ENCODE results near the gene SLC10A3. TPM values are rescaled to one million over a fixed set of nuclear protein-coding genes. Genes with fewer than 3 reads are reported as not detected.
A peak's percentile ranks its signal among the peaks of the same experiment; 100 is the strongest.

SLC10A3 gene
- total RNA-seq, 1 experiment from 2014 or later = 17.9 TPM

GRCh38 chrX:154519389-154519788, 29.0 kb upstream of the SLC10A3 start:
- no peaks in the 10 kb centered on the region for H3K27me3 Mint-ChIP-seq (ENCODE audit: insufficient read depth, unreplicated experiment)
- H3K36me3 Mint-ChIP-seq (ENCODE audit: insufficient read depth, unreplicated experiment) = no peaks in the 10 kb centered on the region
- CTCF ChIA-PET = interaction anchor here (2.8 kb wide), 1 partner anchor 146 kb away, joined by 8 read pairs; no protein-coding TSS in a partner anchor
- H3K9me3 Mint-ChIP-seq (ENCODE audit: unreplicated experiment) = no peaks in the 10 kb centered on the region
- no peak for TF ChIP-seq CTCF (IDR thresholded peaks at IDR 0.05; ENCODE audit: unreplicated experiment)
- H3K27ac Mint-ChIP-seq (ENCODE audit: low read depth, unreplicated experiment) = no peak overlapping the region
- H3K4me3 Mint-ChIP-seq (ENCODE audit: unreplicated experiment) = no peak overlapping the region
- no peaks in the 10 kb centered on the region for H3K4me1 Mint-ChIP-seq (ENCODE audit: insufficient read depth, unreplicated experiment)
- POLR2A ChIA-PET = no interaction called here
- no peak for DNase-seq (ENCODE audit: unreplicated experiment)
- intact Hi-C loops (cut with micrococcal nuclease) = no loop called here
- BruUV-seq (replicated peaks) = no TSS peak

GRCh38 chrX:154517101-154517781, 26.8 kb upstream of the SLC10A3 start:
- no peak for DNase-seq (ENCODE audit: unreplicated experiment)
- Mint-ChIP-seq H3K4me3 (ENCODE audit: unreplicated experiment) (peak overlapping the region; percentile 67), H3K36me3 (ENCODE audit: insufficient read depth, unreplicated experiment) (no peaks in the 10 kb centered on the region), H3K27ac (ENCODE audit: low read depth, unreplicated experiment) (peak overlapping the region; percentile 88), H3K27me3 (ENCODE audit: insufficient read depth, unreplicated experiment) (peaks cover 12% of the 10 kb centered on the region), H3K4me1 (ENCODE audit: insufficient read depth, unreplicated experiment) (no peaks in the 10 kb centered on the region), H3K9me3 (ENCODE audit: unreplicated experiment) (no peaks in the 10 kb centered on the region)
- no TSS peak for BruUV-seq (replicated peaks)
- intact Hi-C loops (cut with micrococcal nuclease) = no loop called here
- CTCF ChIA-PET = interaction anchor here (1.7 to 2.8 kb wide), 2 partner anchors 9 to 144 kb away, joined by 5 to 8 read pairs; no protein-coding TSS in a partner anchor
- POLR2A ChIA-PET = interaction anchor here (1.3 to 4.3 kb wide), 7 partner anchors 11 to 105 kb away, joined by 4 to 48 read pairs (median 7); partner anchors contain the start of genes SLC10A3 and UBL4A
- TF ChIP-seq CTCF (IDR thresholded peaks at IDR 0.05; ENCODE audit: unreplicated experiment) = no peak

- TF ChIP-seq CTCF (IDR thresholded peaks at IDR 0.05; ENCODE audit: unreplicated experiment) = no peak
- DNase-seq (ENCODE audit: unreplicated experiment) = no peak
- no peaks in the 10 kb centered on the region for H3K9me3 Mint-ChIP-seq (ENCODE audit: unreplicated experiment)
- ChIA-PET POLR2A (interaction anchor here (0.6 to 4.3 kb wide), 11 partner anchors 11 to 146 kb away, joined by 3 to 48 read pairs (median 6); partner anchors contain the start of genes SLC10A3 and UBL4A), CTCF (interaction anchor here (1.7 to 2.8 kb wide), 2 partner anchors 10 to 143 kb away, joined by 5 to 8 read pairs; no protein-coding TSS in a partner anchor)
- intact Hi-C loops (cut with micrococcal nuclease) = no loop called here
- no peaks in the 10 kb centered on the region for H3K36me3 Mint-ChIP-seq (ENCODE audit: insufficient read depth, unreplicated experiment)
- BruUV-seq (replicated peaks) = TSS peak; percentile 70
- H3K4me3 Mint-ChIP-seq (ENCODE audit: unreplicated experiment) = peak overlapping the region; percentile 67
- peaks cover 12% of the 10 kb centered on the region for H3K27me3 Mint-ChIP-seq (ENCODE audit: insufficient read depth, unreplicated experiment)
- H3K27ac Mint-ChIP-seq (ENCODE audit: low read depth, unreplicated experiment) = peak overlapping the region; percentile 88
- H3K4me1 Mint-ChIP-seq (ENCODE audit: insufficient read depth, unreplicated experiment) = no peaks in the 10 kb centered on the region
Observed at GRCh38 chrX:154516656-154517100, 26.2 kb upstream of the SLC10A3 start.

- POLR2A ChIA-PET = interaction anchor here (0.6 to 4.3 kb wide), 19 partner anchors 9 to 145 kb away, joined by 3 to 48 read pairs (median 4); partner anchors contain the start of genes DNASE1L1, FAM50A, IKBKG and SLC10A3
- H3K4me3 Mint-ChIP-seq (ENCODE audit: unreplicated experiment) = peak within 1 kb of the TSS; percentile 67
- H3K27me3 Mint-ChIP-seq (ENCODE audit: insufficient read depth, unreplicated experiment) = peaks cover 12% of the 10 kb centered on the region
- peak within 1 kb of the TSS; percentile 88 for H3K27ac Mint-ChIP-seq (ENCODE audit: low read depth, unreplicated experiment)
- CTCF ChIA-PET = interaction anchor here (1.7 kb wide), 1 partner anchor 11 kb away, joined by 5 read pairs; no protein-coding TSS in a partner anchor
- intact Hi-C loops (cut with micrococcal nuclease) = no loop called here
- no TSS peak for BruUV-seq (replicated peaks)
- no peak for TF ChIP-seq CTCF (IDR thresholded peaks at IDR 0.05; ENCODE audit: unreplicated experiment)
- DNase-seq (ENCODE audit: unreplicated experiment) = peak; percentile 81
- H3K9me3 Mint-ChIP-seq (ENCODE audit: unreplicated experiment) = no peaks in the 10 kb centered on the region
- H3K36me3 Mint-ChIP-seq (ENCODE audit: insufficient read depth, unreplicated experiment) = no peaks in the 10 kb centered on the region
- H3K4me1 Mint-ChIP-seq (ENCODE audit: insufficient read depth, unreplicated experiment) = no peaks in the 10 kb centered on the region
Observed at GRCh38 chrX:154515966-154516655, 25.7 kb upstream of the SLC10A3 start, which contains the start of gene FAM3A. Gene FAM3A (minus strand): TSS chrX:154516232. CDS start chrX:154515772, 460 bp downstream.

All from MCF 10A (cell line).